Fibroblast of pulmonary artery (primary cell): ENCODE measurements around the gene SHISA9.

Experiments
- DNase-seq: peaks from one replicate; pipeline ENCODE4 v3.0.0-alpha.2; 2010; ENCODE audit warnings: low read depth
- H3K4me3 ChIP-seq: replicated peaks from 2 replicates; pipeline ENCODE4 v1.5.1; 2011; ENCODE audit warnings: low read depth, mild to moderate bottlenecking, control low read depth, low read length, moderate library complexity
- CTCF ChIP-seq: IDR thresholded peaks from 2 replicates; pipeline ENCODE4 v1.5.1; 2011; ENCODE audit warnings: mild to moderate bottlenecking, control low read depth, low read length, inconsistent platforms; ENCODE audit errors: missing control alignments

Gene SHISA9

GRCh38 chr16:13244770-13245169 is 343.4 kb downstream of the SHISA9 start:
- no peak for TF ChIP-seq CTCF
- no peak for DNase-seq
- no peak overlapping the region for H3K4me3 ChIP-seq

- TF ChIP-seq CTCF: no peak
- DNase-seq: no peak
- no peak overlapping the region for H3K4me3 ChIP-seq
Observed at GRCh38 chr16:13245713-13246377, 344.4 kb downstream of the SHISA9 start.

- TF ChIP-seq CTCF: no peak
- H3K4me3 ChIP-seq: no peak overlapping the region
- no peak for DNase-seq
Observed at GRCh38 chr16:13254998-13255614, 353.7 kb downstream of the SHISA9 start.

GRCh38 chr16:13262270-13263090 is 361.1 kb downstream of the SHISA9 start:
- DNase-seq: no peak
- no peak overlapping the region for H3K4me3 ChIP-seq
- TF ChIP-seq CTCF: no peak

- H3K4me3 ChIP-seq: no peak overlapping the region
- no peak for DNase-seq
Observed at GRCh38 chr16:13264749-13265552, 363.6 kb downstream of the SHISA9 start.

More at GRCh38 chr16:13264749-13265552, 363.6 kb downstream of the SHISA9 start:
- no peak for TF ChIP-seq CTCF
